Activated CD4-positive, alpha-beta memory T cell treated with anti-CD3 and anti-CD28 coated beads for 36 hours (primary cell): ENCODE measurements around the gene VWA8. TPM values are rescaled to one million over a fixed set of nuclear protein-coding genes. Genes with fewer than 3 reads are reported as not detected.
"Not testable (repeated sequence)": the region's sequence is repeated elsewhere in the genome, so short reads cannot be mapped to it uniquely, and the experiment has no call there.

Experiments used
- CTCF ChIA-PET: fragments of 350-600 bp; sonication (Branson Sonifier 250); formaldehyde crosslinking; loops from one replicate; lab custom pipeline; 2021; ENCODE audit warnings: antibody characterized with exemption, inconsistent platforms; lab: Charles Lee
- POLR2A ChIA-PET: fragments of 350-600 bp; sonication (Branson Sonifier 250); formaldehyde crosslinking; loops from one replicate; lab custom pipeline; 2021; ENCODE audit warnings: antibody characterized with exemption; lab: Charles Lee
- DNase-seq: peaks from one replicate; pipeline ENCODE4 v3.0.0-alpha.2; 2020
- H3K27ac Mint-ChIP-seq: one replicate; pipeline ENCODE4 v1.8.0; 2021; ENCODE audit warnings: mixed read lengths
- H3K27me3 Mint-ChIP-seq: one replicate; pipeline ENCODE4 v1.8.0; 2021; ENCODE audit warnings: mixed read lengths
- H3K36me3 Mint-ChIP-seq: one replicate; pipeline ENCODE4 v1.8.0; 2021; ENCODE audit warnings: mixed read lengths
- H3K4me1 Mint-ChIP-seq: one replicate; pipeline ENCODE4 v1.8.0; 2021; ENCODE audit warnings: low read depth, mixed read lengths
- H3K4me3 Mint-ChIP-seq: one replicate; pipeline ENCODE4 v1.8.0; 2021; ENCODE audit warnings: mild to moderate bottlenecking, mixed read lengths
- H3K9me3 Mint-ChIP-seq: one replicate; pipeline ENCODE4 v1.8.0; 2021; ENCODE audit warnings: mixed read lengths
- intact Hi-C: fragments of 100-400 bp; cut with micrococcal nuclease; formaldehyde crosslinking; loops from one replicate; pipeline ENCODE4 v1.15.1; 2023
- total RNA-seq, 2 experiments: library from RNA; stranded (reverse); gene quantifications; one replicate each; pipeline ENCODE4 v1.2.3, GENCODE V29; 2021

The VWA8 gene
- total RNA-seq, 2 experiments from 2014 or later = 16.8 to 17.1 TPM

- H3K36me3 Mint-ChIP-seq = peaks cover 12% of the 10 kb centered on the region
- CTCF ChIA-PET = no interaction called here
- no peaks in the 10 kb centered on the region for H3K27me3 Mint-ChIP-seq
- no peak for DNase-seq
- no peak overlapping the region for H3K27ac Mint-ChIP-seq
- intact Hi-C loops = no loop called here
- POLR2A ChIA-PET = no interaction called here
- no peaks in the 10 kb centered on the region for H3K9me3 Mint-ChIP-seq
- H3K4me1 Mint-ChIP-seq = no peaks in the 10 kb centered on the region
- H3K4me3 Mint-ChIP-seq = no peak overlapping the region
These were observed 140.2 kb downstream of the VWA8 start for GRCh38 chr13:41820581-41821237.

- H3K36me3 Mint-ChIP-seq = peaks cover 13% of the 10 kb centered on the region
- no peak overlapping the region for H3K27ac Mint-ChIP-seq
- H3K4me1 Mint-ChIP-seq = peaks cover 11% of the 10 kb centered on the region
- no peak for DNase-seq
- H3K27me3 Mint-ChIP-seq = no peaks in the 10 kb centered on the region
- POLR2A ChIA-PET = no interaction called here
- CTCF ChIA-PET = no interaction called here
- no peak overlapping the region for H3K4me3 Mint-ChIP-seq
- no peaks in the 10 kb centered on the region for H3K9me3 Mint-ChIP-seq
- intact Hi-C loops = no loop called here
These were observed 144.9 kb downstream of the VWA8 start for GRCh38 chr13:41816057-41816456.

GRCh38 chr13:41813426-41813825, 147.5 kb downstream of the VWA8 start:
- Mint-ChIP-seq H3K27me3 (no peaks in the 10 kb centered on the region), H3K27ac (no peak overlapping the region), H3K36me3 (peaks cover 29% of the 10 kb centered on the region), H3K9me3 (no peaks in the 10 kb centered on the region), H3K4me3 (no peak overlapping the region), H3K4me1 (peaks cover 11% of the 10 kb centered on the region)
- intact Hi-C loops = no loop called here
- ChIA-PET POLR2A (no interaction called here), CTCF (no interaction called here)
- no peak for DNase-seq

GRCh38 chr13:41812851-41813250, 148.1 kb downstream of the VWA8 start:
- CTCF ChIA-PET = no interaction called here
- H3K27me3 Mint-ChIP-seq = no peaks in the 10 kb centered on the region
- no peak overlapping the region for H3K27ac Mint-ChIP-seq
- H3K9me3 Mint-ChIP-seq = no peaks in the 10 kb centered on the region
- POLR2A ChIA-PET = no interaction called here
- intact Hi-C loops = no loop called here
- H3K4me1 Mint-ChIP-seq = peaks cover 11% of the 10 kb centered on the region
- no peak overlapping the region for H3K4me3 Mint-ChIP-seq
- peaks cover 33% of the 10 kb centered on the region for H3K36me3 Mint-ChIP-seq
- no peak for DNase-seq

- H3K27ac Mint-ChIP-seq = no peak overlapping the region
- peaks cover 11% of the 10 kb centered on the region for H3K4me1 Mint-ChIP-seq
- CTCF ChIA-PET = no interaction called here
These were observed 148.7 kb downstream of the VWA8 start for GRCh38 chr13:41812237-41812636.

GRCh38 chr13:41811588-41812021, 149.3 kb downstream of the VWA8 start:
- ChIA-PET CTCF (no interaction called here), POLR2A (no interaction called here)
- Mint-ChIP-seq H3K36me3 (peaks cover 40% of the 10 kb centered on the region), H3K27ac (no peak overlapping the region), H3K9me3 (no peaks in the 10 kb centered on the region), H3K4me1 (peaks cover 11% of the 10 kb centered on the region), H3K4me3 (no peak overlapping the region), H3K27me3 (no peaks in the 10 kb centered on the region)
- intact Hi-C loops = no loop called here
- DNase-seq = no peak

More at GRCh38 chr13:41812237-41812636, 148.7 kb downstream of the VWA8 start:
- H3K27me3 Mint-ChIP-seq = no peaks in the 10 kb centered on the region
- no peaks in the 10 kb centered on the region for H3K9me3 Mint-ChIP-seq
- no peak overlapping the region for H3K4me3 Mint-ChIP-seq
- intact Hi-C loops = no loop called here
- no peak for DNase-seq
- POLR2A ChIA-PET = no interaction called here
- peaks cover 35% of the 10 kb centered on the region for H3K36me3 Mint-ChIP-seq

GRCh38 chr13:41809962-41810361, 150.9 kb downstream of the VWA8 start:
- no peak for DNase-seq
- CTCF ChIA-PET = no interaction called here
- H3K4me3 Mint-ChIP-seq = no peak overlapping the region
- H3K4me1 Mint-ChIP-seq = peaks cover 11% of the 10 kb centered on the region
- H3K27me3 Mint-ChIP-seq = no peaks in the 10 kb centered on the region
- peaks cover 40% of the 10 kb centered on the region for H3K36me3 Mint-ChIP-seq
- POLR2A ChIA-PET = no interaction called here
- H3K9me3 Mint-ChIP-seq = no peaks in the 10 kb centered on the region
- no peak overlapping the region for H3K27ac Mint-ChIP-seq
- intact Hi-C loops = no loop called here

- H3K4me1 Mint-ChIP-seq, intact Hi-C loops, H3K27ac Mint-ChIP-seq, CTCF ChIA-PET, POLR2A ChIA-PET, H3K27me3 Mint-ChIP-seq, H3K4me3 Mint-ChIP-seq: not testable (repeated sequence)
- DNase-seq = peak; percentile 24
- peaks cover 55% of the 10 kb centered on the region for H3K36me3 Mint-ChIP-seq
- H3K9me3 Mint-ChIP-seq = peaks cover 13% of the 10 kb centered on the region
These were observed 157.5 kb downstream of the VWA8 start for GRCh38 chr13:41803445-41803735.

GRCh38 chr13:41802684-41803444, 158.0 kb downstream of the VWA8 start:
- CTCF ChIA-PET = no interaction called here
- H3K36me3 Mint-ChIP-seq = peaks cover 51% of the 10 kb centered on the region
- no peak overlapping the region for H3K27ac Mint-ChIP-seq
- no peak overlapping the region for H3K4me3 Mint-ChIP-seq
- POLR2A ChIA-PET = no interaction called here
- intact Hi-C loops = no loop called here
- H3K27me3 Mint-ChIP-seq = no peaks in the 10 kb centered on the region
- peaks cover 7% of the 10 kb centered on the region for H3K4me1 Mint-ChIP-seq
- peaks cover 13% of the 10 kb centered on the region for H3K9me3 Mint-ChIP-seq
- no peak for DNase-seq

GRCh38 chr13:41802043-41802683, 158.7 kb downstream of the VWA8 start:
- Mint-ChIP-seq H3K27me3 (no peaks in the 10 kb centered on the region), H3K4me3 (no peak overlapping the region), H3K4me1 (peaks cover 7% of the 10 kb centered on the region), H3K36me3 (peaks cover 47% of the 10 kb centered on the region), H3K9me3 (peaks cover 13% of the 10 kb centered on the region), H3K27ac (no peak overlapping the region)
- intact Hi-C loops = no loop called here
- no peak for DNase-seq
- ChIA-PET POLR2A (no interaction called here), CTCF (no interaction called here)

GRCh38 chr13:41791056-41791455, 169.9 kb downstream of the VWA8 start:
- ChIA-PET POLR2A (no interaction called here), CTCF (no interaction called here)
- H3K4me1 Mint-ChIP-seq = no peaks in the 10 kb centered on the region
- peaks cover 10% of the 10 kb centered on the region for H3K36me3 Mint-ChIP-seq
- no peaks in the 10 kb centered on the region for H3K27me3 Mint-ChIP-seq
- no peak for DNase-seq
- intact Hi-C loops = no loop called here
- no peaks in the 10 kb centered on the region for H3K9me3 Mint-ChIP-seq
- H3K27ac Mint-ChIP-seq = no peak overlapping the region
- H3K4me3 Mint-ChIP-seq = no peak overlapping the region

- ChIA-PET CTCF (no interaction called here), POLR2A (no interaction called here)
- H3K27me3 Mint-ChIP-seq = no peaks in the 10 kb centered on the region
- H3K27ac Mint-ChIP-seq = no peak overlapping the region
- H3K4me1 Mint-ChIP-seq = no peaks in the 10 kb centered on the region
- peaks cover 1% of the 10 kb centered on the region for H3K36me3 Mint-ChIP-seq
- intact Hi-C loops = no loop called here
- no peak overlapping the region for H3K4me3 Mint-ChIP-seq
- no peak for DNase-seq
- H3K9me3 Mint-ChIP-seq = no peaks in the 10 kb centered on the region
These were observed 172.4 kb downstream of the VWA8 start for GRCh38 chr13:41788552-41788951.
